ENCODE data around the gene MMP14.
"Not testable (repeated sequence)": the region's sequence is repeated elsewhere in the genome, so short reads cannot be mapped to it uniquely, and the experiment has no call there.

The MMP14 gene

GRCh38 chr14:22814373-22814772 lies 22.0 kb upstream of the MMP14 start:
- no peak for DNase-seq (ENCODE audit: low read depth, low spot score)

GRCh38 chr14:22814941-22815713 lies 21.3 kb upstream of the MMP14 start, which contains the start of gene SLC7A7:
TSS of gene SLC7A7 (minus strand) at chr14:22815435. CDS start at chr14:22813398, 2,037 bp downstream.
- DNase-seq (ENCODE audit: low read depth, low spot score): peak; percentile 15

- peak; percentile 81 for DNase-seq (ENCODE audit: low read depth, low spot score)
Observed at GRCh38 chr14:22819151-22819988, 17.0 kb upstream of the MMP14 start.

GRCh38 chr14:22820731-22821130 lies 15.7 kb upstream of the MMP14 start:
- no peak for DNase-seq (ENCODE audit: low read depth, low spot score)

- peak; percentile 21 for DNase-seq (ENCODE audit: low read depth, low spot score)
Observed at GRCh38 chr14:22821193-22822015, 15.0 kb upstream of the MMP14 start.

GRCh38 chr14:22822016-22822570 lies 14.3 kb upstream of the MMP14 start:
- DNase-seq (ENCODE audit: low read depth, low spot score): no peak

- DNase-seq (ENCODE audit: low read depth, low spot score): peak; percentile 96
Observed at GRCh38 chr14:22822571-22823098, 13.8 kb upstream of the MMP14 start.

- DNase-seq (ENCODE audit: low read depth, low spot score): peak; percentile 96
Observed at GRCh38 chr14:22824711-22825359, 11.6 kb upstream of the MMP14 start.

- DNase-seq (ENCODE audit: low read depth, low spot score): not testable (repeated sequence)
Observed at GRCh38 chr14:22829076-22829660, 7.2 kb upstream of the MMP14 start.

GRCh38 chr14:22829661-22830442 lies 6.5 kb upstream of the MMP14 start, which contains the start of gene MRPL52:
TSS of gene MRPL52 (plus strand) at chr14:22829887. CDS start at chr14:22829913, 26 bp downstream.
- peak; percentile 96 for DNase-seq (ENCODE audit: low read depth, low spot score)

- no peak for DNase-seq (ENCODE audit: low read depth, low spot score)
Observed at GRCh38 chr14:22830443-22831010, 5.9 kb upstream of the MMP14 start.

GRCh38 chr14:22835505-22835904 lies 880 bp upstream of the MMP14 start:
- DNase-seq (ENCODE audit: low read depth, low spot score): no peak

- DNase-seq (ENCODE audit: low read depth, low spot score): peak; percentile 87
Observed at GRCh38 chr14:22837114-22837749, 847 bp downstream of the MMP14 start.

GRCh38 chr14:22837750-22838538 lies 1.6 kb downstream of the MMP14 start:
- peak; percentile 64 for DNase-seq (ENCODE audit: low read depth, low spot score)

- peak; percentile 73 for DNase-seq (ENCODE audit: low read depth, low spot score)
Observed at GRCh38 chr14:22838631-22839041, 2.3 kb downstream of the MMP14 start.

GRCh38 chr14:22839159-22839779 lies 2.9 kb downstream of the MMP14 start:
- DNase-seq (ENCODE audit: low read depth, low spot score): no peak

- no peak for DNase-seq (ENCODE audit: low read depth, low spot score)
Observed at GRCh38 chr14:22841311-22841710, 4.9 kb downstream of the MMP14 start.
